Activated B cell treated with CpG ODN at 0.5 μM for 24 hours (primary cell): ENCODE measurements around the gene BMP2. TPM values are rescaled to one million over a fixed set of nuclear protein-coding genes. Genes with fewer than 3 reads are reported as not detected.

Experiments used
- ATAC-seq: fragments of 200-7000 bp; cut with Tn5 transposase; one replicate; pipeline ENCODE4 v1.10.0; 2021; ENCODE audit warnings: low read depth, mild to moderate bottlenecking, moderate library complexity
- CTCF ChIA-PET: fragments of 350-600 bp; sonication (Branson Sonifier 250); formaldehyde crosslinking; loops from one replicate; lab custom pipeline; 2021; ENCODE audit warnings: antibody characterized with exemption; lab: Charles Lee
- POLR2A ChIA-PET: fragments of 350-600 bp; sonication (Branson Sonifier 250); formaldehyde crosslinking; loops from one replicate; lab custom pipeline; 2021; ENCODE audit warnings: antibody characterized with exemption; lab: Charles Lee
- DNase-seq: peaks from one replicate; pipeline ENCODE4 v3.0.0; 2022
- H3K27ac Mint-ChIP-seq: one replicate; pipeline ENCODE4 v1.8.0; 2020; ENCODE audit warnings: mixed read lengths
- H3K27me3 Mint-ChIP-seq: one replicate; pipeline ENCODE4 v1.8.0; 2021; ENCODE audit warnings: mixed read lengths
- H3K36me3 Mint-ChIP-seq: one replicate; pipeline ENCODE4 v1.8.0; 2021; ENCODE audit warnings: low read depth, mixed read lengths
- H3K4me1 Mint-ChIP-seq: one replicate; pipeline ENCODE4 v1.8.0; 2021; ENCODE audit warnings: mixed read lengths
- H3K4me3 Mint-ChIP-seq: one replicate; pipeline ENCODE4 v1.8.0; 2020; ENCODE audit warnings: mild to moderate bottlenecking, mixed read lengths
- H3K9me3 Mint-ChIP-seq: one replicate; pipeline ENCODE4 v1.8.0; 2020; ENCODE audit warnings: mixed read lengths
- intact Hi-C: fragments of 100-400 bp; cut with micrococcal nuclease; formaldehyde crosslinking; loops from one replicate; pipeline ENCODE4 v1.15.1; 2024
- total RNA-seq: library from RNA; stranded (reverse); gene quantifications from 2 replicates; pipeline ENCODE4 v1.2.3, GENCODE V29; 2022
- TF ChIP-seq, protein P1 (sequence below): fragments of 200-600 bp; IDR thresholded peaks from one replicate; pipeline ENCODE4 v1.8.0; 2022; ENCODE audit warnings: antibody characterized with exemption, mild to moderate bottlenecking

BMP2 gene
- total RNA-seq, 1 donor from 2014 or later, result not detected

DNA sequence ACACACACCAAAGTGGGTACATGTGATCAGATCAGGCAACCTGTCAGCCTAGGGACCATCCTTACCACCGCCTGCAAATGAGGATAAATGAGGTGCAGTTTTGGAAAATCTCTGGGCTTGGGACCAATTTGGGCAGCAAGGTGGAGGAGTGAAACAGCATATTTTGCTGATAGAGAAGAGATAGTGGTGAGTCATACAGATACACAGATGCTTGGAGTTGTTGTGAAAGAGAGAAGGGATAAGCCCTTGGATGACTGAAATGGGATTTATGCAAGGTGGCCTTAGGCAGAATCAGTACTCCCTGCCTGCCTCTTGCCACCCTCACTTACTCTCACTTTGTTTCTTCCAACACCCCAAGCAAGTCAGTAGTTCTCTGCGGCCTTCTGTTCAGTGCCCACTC lies 34.7 kb downstream of the BMP2 start:
- Mint-ChIP-seq H3K27me3 (no peaks in the 10 kb centered on the region), H3K4me1 (no peaks in the 10 kb centered on the region), H3K27ac (no peak overlapping the region), H3K36me3 (no peaks in the 10 kb centered on the region), H3K9me3 (no peaks in the 10 kb centered on the region), H3K4me3 (no peak overlapping the region)
- DNase-seq (no peak), ATAC-seq (no peak)
- POLR2A ChIA-PET, result no interaction called here
- CTCF ChIA-PET, result no interaction called here
- TF ChIP-seq, protein P1, sequence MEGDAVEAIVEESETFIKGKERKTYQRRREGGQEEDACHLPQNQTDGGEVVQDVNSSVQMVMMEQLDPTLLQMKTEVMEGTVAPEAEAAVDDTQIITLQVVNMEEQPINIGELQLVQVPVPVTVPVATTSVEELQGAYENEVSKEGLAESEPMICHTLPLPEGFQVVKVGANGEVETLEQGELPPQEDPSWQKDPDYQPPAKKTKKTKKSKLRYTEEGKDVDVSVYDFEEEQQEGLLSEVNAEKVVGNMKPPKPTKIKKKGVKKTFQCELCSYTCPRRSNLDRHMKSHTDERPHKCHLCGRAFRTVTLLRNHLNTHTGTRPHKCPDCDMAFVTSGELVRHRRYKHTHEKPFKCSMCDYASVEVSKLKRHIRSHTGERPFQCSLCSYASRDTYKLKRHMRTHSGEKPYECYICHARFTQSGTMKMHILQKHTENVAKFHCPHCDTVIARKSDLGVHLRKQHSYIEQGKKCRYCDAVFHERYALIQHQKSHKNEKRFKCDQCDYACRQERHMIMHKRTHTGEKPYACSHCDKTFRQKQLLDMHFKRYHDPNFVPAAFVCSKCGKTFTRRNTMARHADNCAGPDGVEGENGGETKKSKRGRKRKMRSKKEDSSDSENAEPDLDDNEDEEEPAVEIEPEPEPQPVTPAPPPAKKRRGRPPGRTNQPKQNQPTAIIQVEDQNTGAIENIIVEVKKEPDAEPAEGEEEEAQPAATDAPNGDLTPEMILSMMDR, result no peak
- intact Hi-C loops, result no loop called here

DNA sequence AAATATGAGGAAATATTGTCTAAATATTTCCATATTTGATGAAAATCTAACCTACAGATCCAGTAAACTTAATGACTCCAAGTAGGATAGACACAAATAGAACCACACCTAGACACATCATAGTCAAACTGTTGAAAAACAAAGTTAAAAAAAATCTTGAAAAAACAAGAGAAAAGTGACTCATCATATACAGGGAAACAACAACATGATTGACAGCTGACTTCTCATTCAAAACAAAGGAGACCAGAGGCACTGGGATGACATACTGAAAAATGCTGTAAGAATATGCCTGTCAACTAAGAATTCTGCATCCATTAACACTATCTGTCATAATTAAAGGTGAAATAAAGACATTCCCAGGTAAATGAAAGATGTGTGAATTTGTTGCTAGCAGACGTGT lies 38.8 kb downstream of the BMP2 start:
- ChIA-PET CTCF (no interaction called here), POLR2A (no interaction called here)
- TF ChIP-seq, protein P1, result no peak
- no peak for ATAC-seq
- intact Hi-C loops, result no loop called here
- DNase-seq, result no peak
- H3K4me3 Mint-ChIP-seq, result no peak overlapping the region
- no peaks in the 10 kb centered on the region for H3K27me3 Mint-ChIP-seq
- no peaks in the 10 kb centered on the region for H3K36me3 Mint-ChIP-seq
- H3K4me1 Mint-ChIP-seq, result no peaks in the 10 kb centered on the region
- no peak overlapping the region for H3K27ac Mint-ChIP-seq
- H3K9me3 Mint-ChIP-seq, result no peaks in the 10 kb centered on the region

DNA sequence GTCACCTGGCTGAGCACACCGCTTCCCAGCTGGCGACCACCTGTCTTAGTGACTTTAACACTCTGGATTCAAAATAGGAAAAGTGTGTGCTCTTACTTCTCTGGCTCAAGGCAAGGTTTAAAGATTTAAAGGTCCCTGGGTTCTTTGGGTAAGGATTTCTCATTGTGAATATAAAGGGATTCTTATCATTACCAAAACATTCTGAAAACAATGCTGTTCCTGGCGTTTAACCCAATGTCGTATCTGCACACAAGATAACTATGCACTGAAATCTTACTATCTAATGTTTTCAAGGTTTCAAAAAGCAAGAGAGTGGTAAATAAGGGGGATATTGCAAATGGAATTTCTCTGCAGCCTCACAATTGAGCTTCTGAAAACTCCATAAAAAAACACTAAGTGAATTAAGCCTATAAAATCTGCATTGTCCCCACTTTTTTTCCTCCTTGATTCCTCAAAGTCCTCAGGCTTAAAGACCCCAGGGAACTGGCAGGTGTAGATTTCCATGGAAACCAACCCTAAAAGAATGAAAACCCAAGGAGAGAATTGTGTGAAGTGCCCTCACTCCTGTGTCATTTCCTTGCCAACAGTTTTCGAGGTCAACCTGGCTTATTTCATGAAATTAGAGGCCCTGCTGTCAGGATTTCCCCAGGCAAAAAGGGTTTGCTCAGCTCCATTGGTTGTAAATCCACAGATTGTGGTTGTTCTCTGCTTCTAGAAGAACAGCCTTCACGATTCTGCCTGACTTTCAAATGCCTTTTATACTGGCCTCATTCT lies 44.0 kb downstream of the BMP2 start:
- ATAC-seq, result no peak
- CTCF ChIA-PET, result no interaction called here

DNA sequence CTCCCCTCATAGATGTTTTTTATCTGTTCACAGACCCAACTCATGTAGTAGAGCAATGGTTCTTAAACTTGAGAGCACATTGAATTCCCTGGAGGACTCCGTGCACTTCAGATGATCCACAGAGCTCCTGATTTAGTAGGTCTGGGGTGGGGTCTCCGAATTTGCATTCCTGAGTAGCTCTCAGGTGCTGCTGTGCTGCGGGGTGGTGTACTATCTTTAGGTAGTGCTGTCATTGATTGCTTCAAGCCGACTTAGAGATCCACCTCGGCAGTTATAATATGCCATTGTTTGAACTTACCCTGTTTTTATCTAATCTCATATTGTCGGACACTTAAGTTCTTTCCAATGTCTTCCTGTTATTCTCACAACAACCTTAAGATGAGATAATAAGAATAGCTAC lies 45.0 kb downstream of the BMP2 start:
- ChIA-PET POLR2A (no interaction called here), CTCF (no interaction called here)
- no peak overlapping the region for H3K27ac Mint-ChIP-seq

More for the DNA sequence above, 44.0 kb downstream of the BMP2 start:
- no peaks in the 10 kb centered on the region for H3K9me3 Mint-ChIP-seq
- H3K27me3 Mint-ChIP-seq, result peaks cover 7% of the 10 kb centered on the region
- H3K27ac Mint-ChIP-seq, result no peak overlapping the region
- H3K36me3 Mint-ChIP-seq, result no peaks in the 10 kb centered on the region
- POLR2A ChIA-PET, result no interaction called here
- intact Hi-C loops, result no loop called here
- H3K4me1 Mint-ChIP-seq, result no peaks in the 10 kb centered on the region
- no peak for DNase-seq
- TF ChIP-seq, protein P1, result no peak
- H3K4me3 Mint-ChIP-seq, result no peak overlapping the region

DNA sequence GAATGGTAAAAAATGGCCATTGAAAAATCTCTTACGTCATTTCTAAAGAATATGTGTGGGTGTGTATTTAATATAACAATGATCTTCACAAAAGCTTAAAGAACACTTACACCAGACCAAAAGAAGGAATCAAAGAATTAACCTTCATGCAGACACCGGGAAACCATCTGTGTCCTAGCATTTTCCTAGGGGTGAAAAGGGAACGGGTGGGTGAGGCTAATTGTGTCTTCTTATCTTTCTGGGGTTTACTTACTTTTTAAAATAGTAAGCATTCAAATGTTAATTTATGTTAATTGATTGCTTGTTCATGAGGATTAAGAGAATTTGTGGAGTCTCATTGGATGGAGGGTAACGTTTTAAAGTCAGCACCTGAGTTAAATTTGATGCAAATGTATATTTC lies 47.5 kb downstream of the BMP2 start:
- Mint-ChIP-seq H3K27me3 (peaks cover 7% of the 10 kb centered on the region), H3K4me3 (no peak overlapping the region), H3K36me3 (no peaks in the 10 kb centered on the region), H3K27ac (no peak overlapping the region), H3K9me3 (no peaks in the 10 kb centered on the region), H3K4me1 (no peaks in the 10 kb centered on the region)
- intact Hi-C loops, result no loop called here
- POLR2A ChIA-PET, result no interaction called here
- TF ChIP-seq, protein P1, result no peak
- DNase-seq (no peak), ATAC-seq (no peak)
- CTCF ChIA-PET, result no interaction called here

More for the DNA sequence above, 45.0 kb downstream of the BMP2 start:
- Mint-ChIP-seq H3K4me3 (no peak overlapping the region), H3K4me1 (no peaks in the 10 kb centered on the region), H3K9me3 (no peaks in the 10 kb centered on the region), H3K36me3 (no peaks in the 10 kb centered on the region), H3K27me3 (peaks cover 7% of the 10 kb centered on the region)
- ATAC-seq (no peak), DNase-seq (no peak)
- intact Hi-C loops, result no loop called here
- TF ChIP-seq, protein P1, result no peak
